ENCODE data around the gene STX4.

GRCh38 chr16:31061126-31061812, 27.9 kb downstream of the STX4 start:
- TF ChIP-seq POLR2A (IDR thresholded peaks at IDR 0.05): no peak
- TF ChIP-seq, protein P1, sequence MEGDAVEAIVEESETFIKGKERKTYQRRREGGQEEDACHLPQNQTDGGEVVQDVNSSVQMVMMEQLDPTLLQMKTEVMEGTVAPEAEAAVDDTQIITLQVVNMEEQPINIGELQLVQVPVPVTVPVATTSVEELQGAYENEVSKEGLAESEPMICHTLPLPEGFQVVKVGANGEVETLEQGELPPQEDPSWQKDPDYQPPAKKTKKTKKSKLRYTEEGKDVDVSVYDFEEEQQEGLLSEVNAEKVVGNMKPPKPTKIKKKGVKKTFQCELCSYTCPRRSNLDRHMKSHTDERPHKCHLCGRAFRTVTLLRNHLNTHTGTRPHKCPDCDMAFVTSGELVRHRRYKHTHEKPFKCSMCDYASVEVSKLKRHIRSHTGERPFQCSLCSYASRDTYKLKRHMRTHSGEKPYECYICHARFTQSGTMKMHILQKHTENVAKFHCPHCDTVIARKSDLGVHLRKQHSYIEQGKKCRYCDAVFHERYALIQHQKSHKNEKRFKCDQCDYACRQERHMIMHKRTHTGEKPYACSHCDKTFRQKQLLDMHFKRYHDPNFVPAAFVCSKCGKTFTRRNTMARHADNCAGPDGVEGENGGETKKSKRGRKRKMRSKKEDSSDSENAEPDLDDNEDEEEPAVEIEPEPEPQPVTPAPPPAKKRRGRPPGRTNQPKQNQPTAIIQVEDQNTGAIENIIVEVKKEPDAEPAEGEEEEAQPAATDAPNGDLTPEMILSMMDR (IDR thresholded peaks at IDR 0.05): no peak

All from thyroid gland (tissue), 4 donors.